Inflammatory macrophage treated with lipopolysaccharide for 4 hours (primary cell): Measurements from ENCODE around the gene NAV2.

Experiments
- DNase-seq: peaks from one replicate; pipeline ENCODE4 v3.0.0-alpha.2; 2020

The NAV2 gene

DNA sequence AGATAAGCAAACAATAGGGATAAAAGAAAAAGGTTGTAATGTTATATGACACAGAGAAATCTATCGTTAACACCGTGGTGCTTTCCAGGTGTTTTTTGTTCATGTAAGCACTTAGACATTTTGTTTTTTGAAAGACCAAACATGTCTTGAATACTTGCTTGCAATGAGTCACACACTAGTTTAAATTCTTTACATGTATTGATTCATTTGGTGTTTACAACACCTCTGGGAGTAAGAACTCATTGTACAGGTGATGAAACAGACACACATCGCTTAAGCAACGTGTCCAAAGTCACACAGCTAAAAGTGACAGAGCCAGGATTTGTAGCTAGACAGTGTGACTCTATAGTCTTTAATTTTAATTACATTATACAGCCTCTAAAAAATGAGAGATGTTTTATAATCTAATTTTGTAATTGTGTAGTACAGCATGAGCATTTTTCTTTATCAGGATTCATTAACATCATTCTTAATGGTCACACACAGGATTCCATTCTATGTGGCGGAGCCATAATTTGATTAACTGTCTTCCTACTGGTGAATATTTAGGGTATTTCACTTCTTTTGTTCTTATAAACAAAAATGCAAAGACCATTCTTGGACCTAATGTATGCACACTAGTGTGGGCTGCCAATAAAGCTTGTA, 298.8 kb downstream of the NAV2 start:
- DNase-seq = no peak

GRCh38 chr11:20013346-20014066, 300.9 kb downstream of the NAV2 start:
- DNase-seq = no peak

- DNase-seq = no peak
Observed at GRCh38 chr11:20014067-20014402, 301.4 kb downstream of the NAV2 start.

DNA sequence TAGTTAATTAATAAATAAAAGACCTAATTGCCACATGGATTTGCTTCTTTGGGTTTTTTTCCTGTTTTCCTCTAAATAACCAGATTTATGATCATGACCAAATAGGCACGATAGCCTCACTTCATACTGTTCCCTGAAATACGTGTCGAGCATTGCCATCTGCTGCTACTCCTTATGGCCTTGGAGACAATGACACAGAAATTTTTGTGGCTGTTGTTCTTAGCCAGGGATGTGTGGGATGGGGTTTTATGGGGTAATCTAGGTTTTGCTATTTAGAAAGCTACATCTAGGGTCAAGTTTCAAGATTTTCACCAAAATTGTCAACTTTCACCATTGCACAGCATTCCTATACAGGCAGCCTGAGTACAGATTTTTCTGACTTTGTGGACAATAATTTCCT, 302.5 kb downstream of the NAV2 start:
- DNase-seq = no peak

DNA sequence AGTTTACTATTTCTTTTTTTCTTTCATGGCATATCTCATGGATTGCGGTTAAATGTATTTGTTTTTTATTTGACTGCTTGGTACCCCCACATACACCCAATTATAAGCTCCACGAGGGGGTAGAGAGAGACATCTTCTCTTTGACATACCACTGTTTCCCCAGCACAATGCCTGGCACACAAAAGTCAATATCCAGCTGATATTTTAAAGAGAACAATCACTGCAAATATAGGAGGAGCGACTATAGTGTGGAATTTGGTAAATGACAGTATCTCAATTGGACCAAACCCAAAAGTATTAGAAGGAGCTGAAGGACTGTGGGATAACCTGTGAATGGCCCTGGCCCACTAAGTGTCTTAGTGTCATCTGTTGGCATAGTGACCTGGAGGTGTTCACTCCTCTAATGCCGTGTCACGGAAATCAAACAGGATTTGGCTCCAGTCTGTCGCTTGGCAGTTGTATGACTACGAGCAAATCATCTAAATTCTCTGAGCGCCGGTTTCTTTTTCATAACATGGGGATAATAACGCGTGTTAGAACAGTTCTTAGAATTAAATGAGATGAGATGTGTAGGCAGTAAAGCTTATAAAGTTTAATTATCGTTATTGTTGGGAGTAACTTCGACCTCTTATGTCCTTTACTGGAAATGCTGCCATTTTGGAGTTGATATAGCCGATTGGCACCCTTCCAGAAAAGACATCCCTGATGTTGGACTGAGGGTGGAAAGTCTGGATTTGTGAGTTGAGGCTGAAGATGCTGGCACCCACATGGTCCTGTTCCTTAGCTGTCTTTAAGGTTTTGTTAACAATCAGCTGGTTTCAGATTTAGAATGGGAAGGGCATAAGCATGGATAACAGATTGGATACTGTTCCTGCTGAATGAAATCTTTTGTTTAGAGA, 303.1 kb downstream of the NAV2 start:
- no peak for DNase-seq

DNA sequence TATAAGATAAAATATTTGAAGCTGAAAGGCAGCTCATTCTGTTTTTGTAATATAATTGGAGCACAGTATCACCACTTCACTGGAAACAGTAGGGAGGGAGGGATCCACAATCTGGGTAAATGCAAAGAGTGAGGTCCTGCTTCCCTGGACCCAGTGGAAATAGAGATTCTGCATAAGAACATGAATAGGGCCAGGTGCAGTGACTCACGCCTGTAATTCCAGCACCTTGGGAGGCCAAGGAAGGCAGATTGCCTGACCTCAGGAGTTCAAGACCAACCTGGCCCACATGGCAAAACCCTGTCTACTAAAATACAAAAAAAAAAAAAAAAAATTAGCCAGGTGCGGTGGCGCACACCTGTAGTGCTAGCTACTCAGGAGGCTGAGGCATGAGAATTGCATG, 303.9 kb downstream of the NAV2 start:
- no peak for DNase-seq

DNA sequence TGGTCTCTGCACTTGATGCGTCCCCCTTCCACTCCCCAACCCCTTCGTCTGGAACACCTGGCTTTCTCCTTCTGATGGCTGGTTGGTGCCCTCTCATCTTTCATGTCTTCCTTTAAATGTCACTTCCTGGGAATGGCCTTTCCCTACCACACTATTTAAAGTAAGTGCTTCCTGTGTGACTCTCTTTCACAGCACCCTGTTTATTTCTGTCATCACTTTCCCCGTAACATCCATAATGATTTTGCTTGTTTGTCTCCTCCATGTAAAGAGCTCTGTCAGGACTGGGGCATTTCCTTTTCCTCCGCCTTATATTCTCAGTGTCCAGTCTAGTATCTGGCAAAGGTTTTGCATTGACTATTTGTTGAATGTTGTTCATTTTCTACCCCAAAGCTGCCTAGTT, 304.7 kb downstream of the NAV2 start:
- DNase-seq = no peak

- no peak for DNase-seq
Observed at GRCh38 chr11:20020198-20020597, 307.6 kb downstream of the NAV2 start.

GRCh38 chr11:20020716-20021115, 308.1 kb downstream of the NAV2 start:
- DNase-seq = no peak

GRCh38 chr11:20021212-20021611, 308.6 kb downstream of the NAV2 start:
- DNase-seq = no peak

DNA sequence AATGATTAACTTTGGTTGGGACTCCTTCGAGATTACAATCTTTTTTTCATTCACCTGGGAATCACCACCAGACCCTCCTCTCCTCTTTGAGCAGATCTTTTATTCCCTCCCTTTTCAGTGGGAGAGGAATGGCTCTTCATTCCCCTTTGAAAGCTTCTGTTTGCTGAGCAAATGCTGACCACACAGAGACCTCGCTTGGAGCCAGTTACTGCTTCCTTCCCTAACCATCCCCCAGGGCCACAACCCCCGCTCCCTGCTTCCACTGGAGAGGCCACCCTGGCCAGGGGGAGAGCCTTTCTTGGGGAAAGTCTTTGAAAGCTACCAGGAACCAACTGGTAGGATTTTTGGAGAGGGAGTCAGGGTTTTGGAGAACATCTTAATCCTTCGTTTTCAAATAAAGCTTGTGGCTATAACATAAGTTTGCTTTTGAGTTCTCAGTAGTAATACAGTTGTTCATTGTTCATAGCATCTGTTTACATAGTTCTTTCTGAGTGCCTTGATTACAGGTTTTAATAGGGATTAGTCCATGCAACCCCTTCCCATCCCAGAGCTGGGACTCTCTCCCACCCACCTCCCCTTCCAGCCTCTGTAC, 309.2 kb downstream of the NAV2 start:
- DNase-seq = no peak

- DNase-seq = no peak
Observed at GRCh38 chr11:20022363-20023081, 309.9 kb downstream of the NAV2 start.

GRCh38 chr11:20023082-20023426, 310.4 kb downstream of the NAV2 start:
- no peak for DNase-seq

DNA sequence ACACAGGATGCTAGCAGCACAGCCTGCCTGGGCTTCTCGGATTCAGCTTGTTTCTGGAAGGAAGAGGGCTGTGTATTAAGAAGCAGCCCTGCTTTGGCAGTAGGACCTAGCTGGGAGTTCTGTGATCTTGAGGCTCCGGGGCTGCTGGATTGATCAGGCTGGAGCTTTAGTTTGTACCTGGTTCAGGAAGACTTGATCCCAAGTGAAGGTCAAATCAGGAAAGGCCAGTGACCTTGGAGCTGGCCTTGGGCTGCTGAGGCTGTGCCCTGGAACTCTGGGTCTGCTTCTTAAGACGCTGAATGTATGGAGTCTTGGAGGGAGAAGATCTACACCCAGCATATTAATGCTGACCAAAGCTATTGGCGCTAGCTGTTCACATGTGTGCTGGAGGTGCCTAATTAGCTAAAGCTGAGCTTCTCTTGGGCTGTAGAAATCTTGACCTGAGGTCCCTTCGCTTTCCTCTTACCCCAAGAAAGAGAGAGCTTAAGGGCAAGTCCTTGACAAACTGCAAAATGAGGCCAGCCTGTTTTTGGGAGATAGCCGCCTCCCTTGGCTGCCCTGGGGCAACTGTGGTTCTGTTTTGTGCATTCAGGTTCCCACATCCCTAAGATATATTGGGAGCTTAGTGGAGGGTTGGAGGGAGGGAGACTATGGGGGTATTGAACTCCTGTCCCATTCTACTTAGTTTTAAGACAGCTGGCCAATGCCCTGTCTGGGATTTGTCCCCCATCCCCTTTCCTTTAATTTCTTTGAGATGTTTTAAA, 311.7 kb downstream of the NAV2 start:
- DNase-seq = no peak

- DNase-seq = no peak
Observed at GRCh38 chr11:20025332-20025840, 312.7 kb downstream of the NAV2 start.

GRCh38 chr11:20026629-20027555, 314.3 kb downstream of the NAV2 start:
- no peak for DNase-seq

- no peak for DNase-seq
Observed at GRCh38 chr11:20027556-20028013, 314.9 kb downstream of the NAV2 start.

DNA sequence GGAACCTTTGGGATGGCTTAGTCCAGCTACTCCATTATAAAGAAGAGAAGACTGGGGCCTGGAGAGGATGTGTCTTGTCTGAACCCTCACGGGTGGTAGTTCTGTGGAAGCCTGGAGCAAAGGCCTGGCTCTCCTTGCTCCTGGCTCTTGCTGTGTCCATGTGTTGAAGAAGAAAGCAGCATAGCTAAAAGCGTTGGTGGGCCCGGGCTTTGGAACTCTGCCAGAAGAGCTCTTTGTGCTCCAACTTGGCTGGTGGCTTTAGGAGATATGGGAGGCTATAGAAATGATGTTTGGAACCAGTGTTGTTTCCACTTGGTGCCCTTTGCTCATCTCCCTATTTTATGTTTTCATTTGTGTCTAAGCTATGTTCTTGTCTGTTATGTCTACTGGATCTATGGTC, 316.6 kb downstream of the NAV2 start:
- no peak for DNase-seq

GRCh38 chr11:20030472-20030871, 317.8 kb downstream of the NAV2 start:
- no peak for DNase-seq

DNA sequence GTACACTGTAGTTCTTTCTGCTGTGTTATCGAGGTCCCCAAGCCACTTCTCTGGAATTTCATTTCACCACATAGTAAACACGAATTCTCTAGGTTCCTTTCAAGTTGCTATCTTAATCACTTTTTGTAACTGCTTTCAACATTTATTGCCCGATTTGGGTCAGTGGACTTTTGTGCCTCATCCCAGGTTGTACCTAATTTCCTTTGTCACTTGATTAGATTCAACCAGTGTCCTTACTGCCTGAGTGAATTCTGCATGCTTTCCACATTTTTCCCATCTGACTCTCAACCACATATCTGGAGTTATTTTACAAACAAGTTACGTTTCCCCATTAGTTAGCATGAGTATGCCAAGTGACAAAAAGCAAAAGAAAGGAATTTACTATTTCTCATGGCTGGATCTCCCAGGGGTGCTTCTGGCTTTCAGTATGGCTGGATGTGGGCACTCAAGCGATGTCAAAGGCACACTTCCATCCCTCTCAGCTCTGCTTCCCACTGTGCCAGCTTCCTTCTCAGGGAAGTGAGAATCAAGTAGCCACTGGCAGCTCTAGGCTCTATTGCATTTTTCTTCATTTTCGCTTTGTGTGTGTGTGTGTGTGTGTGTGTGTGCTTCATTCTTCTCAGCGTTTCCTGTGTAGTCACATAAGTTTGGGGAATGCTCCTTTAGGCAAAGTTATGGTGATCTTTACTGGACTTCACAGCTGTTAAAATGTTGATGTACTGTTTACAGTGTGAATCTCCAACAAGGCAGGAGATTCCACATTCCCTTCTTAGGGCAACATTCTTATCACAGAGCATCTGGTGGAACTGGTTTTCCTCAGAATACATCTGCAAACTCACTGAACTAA, 318.7 kb downstream of the NAV2 start:
- DNase-seq = no peak
